ENCODE measurements around the gene ZBTB7B. TPM values are rescaled to one million over a fixed set of nuclear protein-coding genes. Genes with fewer than 3 reads are reported as not detected.

The ZBTB7B gene
- total and polyA plus RNA-seq, 9 of the 15 experiments (the other 6 are each of a cell fraction or from before 2014, with no cell fraction given) = 0.04 to 46.5 (median 15.2) TPM

DNA sequence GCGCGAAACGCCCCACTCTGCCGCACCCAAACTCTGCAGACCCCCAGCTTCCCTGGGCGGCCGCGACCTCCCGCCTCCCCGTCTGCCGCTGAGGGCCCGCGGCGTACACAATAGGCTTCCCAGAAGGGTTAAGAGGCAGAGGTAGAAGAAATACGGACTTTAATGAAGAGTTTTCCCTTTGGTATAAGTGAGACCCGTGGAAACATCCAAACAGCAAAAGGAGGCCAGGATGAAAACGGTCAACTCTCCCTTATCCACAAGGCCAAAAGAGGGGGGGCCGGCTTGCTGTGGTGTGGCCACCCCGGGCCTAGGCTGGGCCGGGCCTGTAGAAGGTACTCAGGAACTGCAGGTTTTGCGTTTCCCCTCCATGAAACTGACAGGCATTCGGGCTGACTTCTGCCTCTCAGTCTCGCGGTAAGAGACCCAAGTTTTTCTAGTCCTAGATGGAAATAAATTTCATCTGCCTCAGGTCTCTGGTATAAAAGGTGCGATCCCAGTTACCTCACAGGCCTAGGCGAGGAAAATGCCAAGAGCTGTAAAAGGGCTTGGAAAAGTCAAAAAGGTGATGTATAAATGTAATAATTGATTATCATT lies 40.3 kb upstream of the ZBTB7B start (continued):
- TF ChIP-seq, protein P1, sequence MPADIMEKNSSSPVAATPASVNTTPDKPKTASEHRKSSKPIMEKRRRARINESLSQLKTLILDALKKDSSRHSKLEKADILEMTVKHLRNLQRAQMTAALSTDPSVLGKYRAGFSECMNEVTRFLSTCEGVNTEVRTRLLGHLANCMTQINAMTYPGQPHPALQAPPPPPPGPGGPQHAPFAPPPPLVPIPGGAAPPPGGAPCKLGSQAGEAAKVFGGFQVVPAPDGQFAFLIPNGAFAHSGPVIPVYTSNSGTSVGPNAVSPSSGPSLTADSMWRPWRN (IDR thresholded peaks at IDR 0.05; ENCODE audit: low read depth) = 0 out of 2 replicates have a peak, but pooled peaks have one; percentile 24
- TF ChIP-seq PHB (CRISPR knock-in tag; IDR thresholded peaks at IDR 0.05) (0 out of 2 replicates have a peak, but pooled peaks have one; percentile 21), ZBTB7A (IDR thresholded peaks at IDR 0.05; ENCODE audit: borderline replicate concordance, control insufficient read depth, low read depth, low read length) (peak; percentile 58; the same call in 1 of the 2 replicates), NFRKB (IDR thresholded peaks at IDR 0.05; ENCODE audit: low read depth) (0 out of 2 replicates have a peak, but pooled peaks have one; percentile 26), NCOR1 (IDR thresholded peaks at IDR 0.05) (no peak), ZNF780A (CRISPR knock-in tag; IDR thresholded peaks at IDR 0.05) (no peak; the same call in 1 of the 2 replicates), TBP (optimal IDR thresholded peaks at IDR 0.05; ENCODE audit: low read depth, low read length) (peak; percentile 3), XRCC5 (IDR thresholded peaks at IDR 0.05; ENCODE audit: low read depth, low read length) (0 out of 2 replicates have a peak, but pooled peaks have one; percentile 18), MAFF (IDR thresholded peaks at IDR 0.05; ENCODE audit: low read length) (no peak), ZNF311 (CRISPR knock-in tag; IDR thresholded peaks at IDR 0.05) (no peak), ARNT (IDR thresholded peaks at IDR 0.05) (0 out of 4 replicates have a peak, but pooled peaks of 1 of the 2 experiments have one; percentile 30), HDGF (IDR thresholded peaks at IDR 0.05) (0 out of 2 replicates have a peak, but pooled peaks have one; percentile 41), NCOA1 (IDR thresholded peaks at IDR 0.05; ENCODE audit: low read depth) (no peak), TOE1 (IDR thresholded peaks at IDR 0.05; ENCODE audit: borderline replicate concordance) (no peak), TOE1 (CRISPR knock-in tag; IDR thresholded peaks at IDR 0.05; ENCODE audit: borderline replicate concordance, low read depth) (no peak), SIN3A (IDR thresholded peaks at IDR 0.05; ENCODE audit: borderline replicate concordance in 2 of 2, control insufficient read depth in 1 of 2, low read depth in 2 of 2, low read length in 2 of 2) (peak in 1 of 2 experiments; percentile 43; a peak in 1 of 4 replicates)
- TF ChIP-seq, protein P2, sequence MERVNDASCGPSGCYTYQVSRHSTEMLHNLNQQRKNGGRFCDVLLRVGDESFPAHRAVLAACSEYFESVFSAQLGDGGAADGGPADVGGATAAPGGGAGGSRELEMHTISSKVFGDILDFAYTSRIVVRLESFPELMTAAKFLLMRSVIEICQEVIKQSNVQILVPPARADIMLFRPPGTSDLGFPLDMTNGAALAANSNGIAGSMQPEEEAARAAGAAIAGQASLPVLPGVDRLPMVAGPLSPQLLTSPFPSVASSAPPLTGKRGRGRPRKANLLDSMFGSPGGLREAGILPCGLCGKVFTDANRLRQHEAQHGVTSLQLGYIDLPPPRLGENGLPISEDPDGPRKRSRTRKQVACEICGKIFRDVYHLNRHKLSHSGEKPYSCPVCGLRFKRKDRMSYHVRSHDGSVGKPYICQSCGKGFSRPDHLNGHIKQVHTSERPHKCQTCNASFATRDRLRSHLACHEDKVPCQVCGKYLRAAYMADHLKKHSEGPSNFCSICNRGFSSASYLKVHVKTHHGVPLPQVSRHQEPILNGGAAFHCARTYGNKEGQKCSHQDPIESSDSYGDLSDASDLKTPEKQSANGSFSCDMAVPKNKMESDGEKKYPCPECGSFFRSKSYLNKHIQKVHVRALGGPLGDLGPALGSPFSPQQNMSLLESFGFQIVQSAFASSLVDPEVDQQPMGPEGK (CRISPR knock-in tag; IDR thresholded peaks at IDR 0.05; ENCODE audit: borderline replicate concordance) = 0 out of 2 replicates have a peak, but pooled peaks have one; percentile 38
- TF ChIP-seq, protein P3, sequence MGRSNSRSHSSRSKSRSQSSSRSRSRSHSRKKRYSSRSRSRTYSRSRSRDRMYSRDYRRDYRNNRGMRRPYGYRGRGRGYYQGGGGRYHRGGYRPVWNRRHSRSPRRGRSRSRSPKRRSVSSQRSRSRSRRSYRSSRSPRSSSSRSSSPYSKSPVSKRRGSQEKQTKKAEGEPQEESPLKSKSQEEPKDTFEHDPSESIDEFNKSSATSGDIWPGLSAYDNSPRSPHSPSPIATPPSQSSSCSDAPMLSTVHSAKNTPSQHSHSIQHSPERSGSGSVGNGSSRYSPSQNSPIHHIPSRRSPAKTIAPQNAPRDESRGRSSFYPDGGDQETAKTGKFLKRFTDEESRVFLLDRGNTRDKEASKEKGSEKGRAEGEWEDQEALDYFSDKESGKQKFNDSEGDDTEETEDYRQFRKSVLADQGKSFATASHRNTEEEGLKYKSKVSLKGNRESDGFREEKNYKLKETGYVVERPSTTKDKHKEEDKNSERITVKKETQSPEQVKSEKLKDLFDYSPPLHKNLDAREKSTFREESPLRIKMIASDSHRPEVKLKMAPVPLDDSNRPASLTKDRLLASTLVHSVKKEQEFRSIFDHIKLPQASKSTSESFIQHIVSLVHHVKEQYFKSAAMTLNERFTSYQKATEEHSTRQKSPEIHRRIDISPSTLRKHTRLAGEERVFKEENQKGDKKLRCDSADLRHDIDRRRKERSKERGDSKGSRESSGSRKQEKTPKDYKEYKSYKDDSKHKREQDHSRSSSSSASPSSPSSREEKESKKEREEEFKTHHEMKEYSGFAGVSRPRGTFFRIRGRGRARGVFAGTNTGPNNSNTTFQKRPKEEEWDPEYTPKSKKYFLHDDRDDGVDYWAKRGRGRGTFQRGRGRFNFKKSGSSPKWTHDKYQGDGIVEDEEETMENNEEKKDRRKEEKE (IDR thresholded peaks at IDR 0.05; ENCODE audit: borderline replicate concordance in 1 of 2, control insufficient read depth in 1 of 2, low read depth in 2 of 2, low read length in 1 of 2) = 0 out of 4 replicates have a peak, but pooled peaks of 1 of the 2 experiments have one; percentile 32
- TF ChIP-seq, protein P4, sequence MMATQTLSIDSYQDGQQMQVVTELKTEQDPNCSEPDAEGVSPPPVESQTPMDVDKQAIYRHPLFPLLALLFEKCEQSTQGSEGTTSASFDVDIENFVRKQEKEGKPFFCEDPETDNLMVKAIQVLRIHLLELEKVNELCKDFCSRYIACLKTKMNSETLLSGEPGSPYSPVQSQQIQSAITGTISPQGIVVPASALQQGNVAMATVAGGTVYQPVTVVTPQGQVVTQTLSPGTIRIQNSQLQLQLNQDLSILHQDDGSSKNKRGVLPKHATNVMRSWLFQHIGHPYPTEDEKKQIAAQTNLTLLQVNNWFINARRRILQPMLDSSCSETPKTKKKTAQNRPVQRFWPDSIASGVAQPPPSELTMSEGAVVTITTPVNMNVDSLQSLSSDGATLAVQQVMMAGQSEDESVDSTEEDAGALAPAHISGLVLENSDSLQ (IDR thresholded peaks at IDR 0.05) = peak; percentile 48
- TF ChIP-seq, protein P5, sequence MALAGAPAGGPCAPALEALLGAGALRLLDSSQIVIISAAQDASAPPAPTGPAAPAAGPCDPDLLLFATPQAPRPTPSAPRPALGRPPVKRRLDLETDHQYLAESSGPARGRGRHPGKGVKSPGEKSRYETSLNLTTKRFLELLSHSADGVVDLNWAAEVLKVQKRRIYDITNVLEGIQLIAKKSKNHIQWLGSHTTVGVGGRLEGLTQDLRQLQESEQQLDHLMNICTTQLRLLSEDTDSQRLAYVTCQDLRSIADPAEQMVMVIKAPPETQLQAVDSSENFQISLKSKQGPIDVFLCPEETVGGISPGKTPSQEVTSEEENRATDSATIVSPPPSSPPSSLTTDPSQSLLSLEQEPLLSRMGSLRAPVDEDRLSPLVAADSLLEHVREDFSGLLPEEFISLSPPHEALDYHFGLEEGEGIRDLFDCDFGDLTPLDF (CRISPR knock-in tag; IDR thresholded peaks at IDR 0.05) = no peak

Measured in K562 (cell line).